ENCODE results near the gene GCNT3.

DNA sequence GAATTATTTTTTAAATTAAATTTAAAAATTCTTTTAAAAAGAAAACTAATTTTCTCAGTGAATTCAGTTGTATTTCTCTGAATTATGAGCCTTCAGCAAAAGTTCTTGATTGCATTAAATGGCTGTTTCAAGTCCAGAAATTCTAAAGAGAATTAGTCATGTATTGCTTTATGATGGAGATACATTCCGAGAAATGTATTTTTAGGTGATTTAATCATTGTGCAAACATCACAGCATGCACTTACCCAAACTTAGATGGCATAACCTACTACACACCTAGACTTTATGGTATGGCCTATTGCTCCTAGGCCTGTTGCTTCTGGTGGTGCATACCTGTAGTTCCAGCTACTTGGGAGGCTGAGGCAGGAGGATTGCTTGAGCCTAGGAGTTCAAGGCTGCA, 44.3 kb upstream of the GCNT3 start:
- TF ChIP-seq, protein P1, sequence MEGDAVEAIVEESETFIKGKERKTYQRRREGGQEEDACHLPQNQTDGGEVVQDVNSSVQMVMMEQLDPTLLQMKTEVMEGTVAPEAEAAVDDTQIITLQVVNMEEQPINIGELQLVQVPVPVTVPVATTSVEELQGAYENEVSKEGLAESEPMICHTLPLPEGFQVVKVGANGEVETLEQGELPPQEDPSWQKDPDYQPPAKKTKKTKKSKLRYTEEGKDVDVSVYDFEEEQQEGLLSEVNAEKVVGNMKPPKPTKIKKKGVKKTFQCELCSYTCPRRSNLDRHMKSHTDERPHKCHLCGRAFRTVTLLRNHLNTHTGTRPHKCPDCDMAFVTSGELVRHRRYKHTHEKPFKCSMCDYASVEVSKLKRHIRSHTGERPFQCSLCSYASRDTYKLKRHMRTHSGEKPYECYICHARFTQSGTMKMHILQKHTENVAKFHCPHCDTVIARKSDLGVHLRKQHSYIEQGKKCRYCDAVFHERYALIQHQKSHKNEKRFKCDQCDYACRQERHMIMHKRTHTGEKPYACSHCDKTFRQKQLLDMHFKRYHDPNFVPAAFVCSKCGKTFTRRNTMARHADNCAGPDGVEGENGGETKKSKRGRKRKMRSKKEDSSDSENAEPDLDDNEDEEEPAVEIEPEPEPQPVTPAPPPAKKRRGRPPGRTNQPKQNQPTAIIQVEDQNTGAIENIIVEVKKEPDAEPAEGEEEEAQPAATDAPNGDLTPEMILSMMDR (IDR thresholded peaks at IDR 0.05): peak in 1 of 6 experiments; percentile 26
- no peak for TF ChIP-seq POLR2A (IDR thresholded peaks at IDR 0.05)

All from Peyer's patch (tissue), 4 donors.